Fibroblast of the aortic adventitia (primary cell): ENCODE measurements around the gene ARHGAP11A. TPM values are rescaled to one million over a fixed set of nuclear protein-coding genes. Genes with fewer than 3 reads are reported as not detected.

Experiments used
- DNase-seq: peaks from one replicate; pipeline ENCODE4 v3.0.0-alpha.2; 2010; ENCODE audit warnings: low read depth
- H3K4me3 ChIP-seq: 2 replicates; pipeline ENCODE4 v1.5.1; 2011; ENCODE audit warnings: low read depth, mild to moderate bottlenecking, control low read depth, low read length, moderate library complexity
- CTCF ChIP-seq: IDR thresholded peaks from 2 replicates; pipeline ENCODE4 v1.5.1; 2011; ENCODE audit warnings: mild to moderate bottlenecking, low read length, control low read depth, inconsistent platforms; ENCODE audit not compliant: insufficient read depth
- total RNA-seq: library from RNA; depleted of rRNA; stranded (reverse); fragments of >200 nt; gene quantifications from 2 replicates; pipeline ENCODE4 v1.2.3, GENCODE V29; 2012; ENCODE audit warnings: low replicate concordance

ARHGAP11A gene
- total RNA-seq, 1 donor: 33.9 TPM

- no peak for TF ChIP-seq CTCF
- no peak overlapping the region for H3K4me3 ChIP-seq
- DNase-seq: no peak
Measured at GRCh38 chr15:32677238-32677750, 62.0 kb downstream of the ARHGAP11A start.

GRCh38 chr15:32679298-32679690, 64.0 kb downstream of the ARHGAP11A start:
- peak; percentile 12 for TF ChIP-seq CTCF
- H3K4me3 ChIP-seq: no peak overlapping the region
- no peak for DNase-seq

GRCh38 chr15:32682569-32682968, 67.3 kb downstream of the ARHGAP11A start:
- no peak overlapping the region for H3K4me3 ChIP-seq
- TF ChIP-seq CTCF: no peak
- DNase-seq: peak; percentile 97

GRCh38 chr15:32682977-32683630, 67.8 kb downstream of the ARHGAP11A start:
- no peak for TF ChIP-seq CTCF
- H3K4me3 ChIP-seq: no peak overlapping the region
- no peak for DNase-seq

GRCh38 chr15:32683906-32684584, 68.7 kb downstream of the ARHGAP11A start:
- no peak overlapping the region for H3K4me3 ChIP-seq
- TF ChIP-seq CTCF: no peak
- DNase-seq: peak; percentile 93

GRCh38 chr15:32685576-32685975, 70.3 kb downstream of the ARHGAP11A start:
- DNase-seq: peak; percentile 67

More at GRCh38 chr15:32685576-32685975, 70.3 kb downstream of the ARHGAP11A start:
- H3K4me3 ChIP-seq: no peak overlapping the region
- no peak for TF ChIP-seq CTCF
